ENCODE measurements around the gene APEX1.
A peak's percentile ranks its signal among the peaks of the same experiment; 100 is the strongest.

APEX1 gene

DNA sequence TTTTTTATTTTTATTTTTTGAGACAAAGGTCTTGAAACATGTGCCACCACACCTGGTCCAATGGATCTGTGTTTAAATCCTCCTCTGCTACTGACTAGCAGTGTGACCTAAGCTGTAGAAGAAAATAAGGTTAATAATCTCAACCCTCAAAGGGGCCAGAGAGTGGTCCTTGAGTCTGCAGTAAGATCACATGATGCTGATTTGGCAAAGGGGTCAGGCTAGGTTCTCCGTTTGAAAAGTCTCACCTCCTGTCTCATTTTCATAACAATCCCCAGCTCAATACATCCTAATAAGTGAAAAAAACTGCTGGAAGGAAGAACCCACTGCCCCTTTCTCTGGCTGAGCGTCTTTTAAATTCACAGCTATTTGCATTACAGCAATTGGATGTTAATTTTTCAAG lies 33.8 kb upstream of the APEX1 start:
- Histone ChIP-seq H3K4me3 (replicated peaks; ENCODE audit: low read depth, low read length) (no peak overlapping the region), H3K27me3 (replicated peaks; ENCODE audit: control insufficient read depth, insufficient read depth, low read length) (no peaks in the 10 kb centered on the region), H3K36me3 (ENCODE audit: control insufficient read depth, insufficient read depth, low read length) (no peaks in the 10 kb centered on the region)
- no peak for DNase-seq (ENCODE audit: extremely low read depth, insufficient read length)
- TF ChIP-seq, protein P1, sequence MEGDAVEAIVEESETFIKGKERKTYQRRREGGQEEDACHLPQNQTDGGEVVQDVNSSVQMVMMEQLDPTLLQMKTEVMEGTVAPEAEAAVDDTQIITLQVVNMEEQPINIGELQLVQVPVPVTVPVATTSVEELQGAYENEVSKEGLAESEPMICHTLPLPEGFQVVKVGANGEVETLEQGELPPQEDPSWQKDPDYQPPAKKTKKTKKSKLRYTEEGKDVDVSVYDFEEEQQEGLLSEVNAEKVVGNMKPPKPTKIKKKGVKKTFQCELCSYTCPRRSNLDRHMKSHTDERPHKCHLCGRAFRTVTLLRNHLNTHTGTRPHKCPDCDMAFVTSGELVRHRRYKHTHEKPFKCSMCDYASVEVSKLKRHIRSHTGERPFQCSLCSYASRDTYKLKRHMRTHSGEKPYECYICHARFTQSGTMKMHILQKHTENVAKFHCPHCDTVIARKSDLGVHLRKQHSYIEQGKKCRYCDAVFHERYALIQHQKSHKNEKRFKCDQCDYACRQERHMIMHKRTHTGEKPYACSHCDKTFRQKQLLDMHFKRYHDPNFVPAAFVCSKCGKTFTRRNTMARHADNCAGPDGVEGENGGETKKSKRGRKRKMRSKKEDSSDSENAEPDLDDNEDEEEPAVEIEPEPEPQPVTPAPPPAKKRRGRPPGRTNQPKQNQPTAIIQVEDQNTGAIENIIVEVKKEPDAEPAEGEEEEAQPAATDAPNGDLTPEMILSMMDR (IDR thresholded peaks at IDR 0.05; ENCODE audit: insufficient read depth, low read length, poor library complexity, severe bottlenecking), result no peak

DNA sequence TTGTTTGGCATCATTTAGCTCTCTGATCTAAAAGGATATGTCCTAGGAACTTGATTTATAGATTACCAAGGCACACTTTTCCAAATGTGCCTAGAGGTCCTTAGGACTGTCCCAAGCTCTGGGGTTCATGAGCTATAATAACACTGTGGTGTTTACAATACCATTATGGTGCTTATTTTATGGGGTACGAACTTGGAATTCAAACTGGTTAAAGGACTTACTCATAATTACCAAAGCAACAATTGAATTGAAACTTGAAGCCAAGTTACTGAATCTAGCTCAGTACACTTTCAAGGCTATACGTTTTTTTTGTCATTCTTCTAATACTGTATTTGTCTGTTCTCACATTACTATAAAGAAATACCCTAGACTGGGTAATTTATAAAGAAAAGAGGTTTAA lies 32.1 kb upstream of the APEX1 start:
- H3K27me3 ChIP-seq (replicated peaks; ENCODE audit: control insufficient read depth, insufficient read depth, low read length), result no peaks in the 10 kb centered on the region
- TF ChIP-seq, protein P1 (IDR thresholded peaks at IDR 0.05; ENCODE audit: insufficient read depth, low read length, poor library complexity, severe bottlenecking), result no peak
- no peak overlapping the region for H3K4me3 ChIP-seq (replicated peaks; ENCODE audit: low read depth, low read length)
- no peak for DNase-seq (ENCODE audit: extremely low read depth, insufficient read length)
- no peaks in the 10 kb centered on the region for H3K36me3 ChIP-seq (ENCODE audit: control insufficient read depth, insufficient read depth, low read length)

DNA sequence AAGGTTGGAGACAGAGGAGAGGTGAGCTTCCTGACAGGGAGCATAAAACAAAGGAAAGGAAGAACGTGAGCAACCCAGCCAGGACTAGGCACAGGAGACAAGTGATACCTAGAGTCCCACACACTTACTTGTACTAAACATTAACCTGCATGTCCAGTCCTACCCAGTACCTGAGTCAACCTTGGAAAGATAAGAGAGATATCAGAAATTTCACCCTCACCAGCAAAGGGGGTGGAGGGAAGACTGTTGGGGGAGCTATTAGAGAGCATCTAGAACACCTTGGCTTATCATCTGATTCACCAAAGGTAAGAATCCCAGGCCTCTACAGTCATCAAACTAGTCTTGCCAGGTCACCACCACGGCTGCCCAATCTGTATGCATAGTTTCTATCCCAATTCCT lies 30.2 kb upstream of the APEX1 start:
- no peak for DNase-seq (ENCODE audit: extremely low read depth, insufficient read length)
- Histone ChIP-seq H3K4me3 (replicated peaks; ENCODE audit: low read depth, low read length) (no peak overlapping the region), H3K27me3 (replicated peaks; ENCODE audit: control insufficient read depth, insufficient read depth, low read length) (no peaks in the 10 kb centered on the region), H3K36me3 (ENCODE audit: control insufficient read depth, insufficient read depth, low read length) (no peaks in the 10 kb centered on the region)
- TF ChIP-seq, protein P1 (IDR thresholded peaks at IDR 0.05; ENCODE audit: insufficient read depth, low read length, poor library complexity, severe bottlenecking), result no peak

DNA sequence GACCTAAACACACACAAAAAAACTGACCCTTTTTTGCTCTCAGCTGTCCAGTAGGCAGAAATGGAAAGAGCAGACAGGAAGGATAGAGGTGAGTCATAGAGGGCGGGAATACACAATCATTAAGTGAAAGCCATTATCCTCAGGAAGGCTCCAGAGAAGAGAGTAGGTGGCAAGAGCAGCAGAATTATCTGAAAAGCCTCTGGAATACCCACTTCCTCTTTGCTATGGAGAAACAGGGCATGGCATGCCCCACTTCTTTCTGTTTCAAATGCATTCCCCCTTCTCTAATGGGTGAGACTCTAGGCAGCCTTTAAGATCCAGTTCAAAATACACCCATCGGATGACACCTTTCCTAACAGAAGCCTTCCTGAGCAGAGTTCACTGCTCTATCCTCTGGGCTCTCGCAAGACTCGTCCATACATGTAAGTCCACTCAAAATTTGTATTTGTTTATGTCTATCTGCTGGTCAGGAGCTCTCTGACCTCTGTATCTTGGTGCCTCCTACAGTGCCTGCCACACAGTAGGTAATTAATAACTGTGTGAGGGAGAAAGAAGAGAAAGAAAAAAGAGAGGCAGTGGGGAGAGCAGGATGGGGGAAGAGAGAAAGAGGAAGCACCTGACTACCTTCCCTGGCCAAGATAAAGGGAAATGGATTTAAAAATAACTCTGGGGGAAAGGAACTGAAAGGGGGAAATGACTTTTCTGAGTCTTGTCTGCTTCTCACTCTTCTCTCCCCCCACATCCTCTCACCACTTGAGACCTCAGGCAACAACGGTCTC lies 27.6 kb upstream of the APEX1 start:
- TF ChIP-seq, protein P1 (IDR thresholded peaks at IDR 0.05; ENCODE audit: insufficient read depth, low read length, poor library complexity, severe bottlenecking), result no peak
- Histone ChIP-seq H3K27me3 (replicated peaks; ENCODE audit: control insufficient read depth, insufficient read depth, low read length) (no peaks in the 10 kb centered on the region), H3K4me3 (replicated peaks; ENCODE audit: low read depth, low read length) (peak overlapping the region; percentile 35), H3K36me3 (ENCODE audit: control insufficient read depth, insufficient read depth, low read length) (no peaks in the 10 kb centered on the region)
- peak; percentile 70 for DNase-seq (ENCODE audit: extremely low read depth, insufficient read length)

DNA sequence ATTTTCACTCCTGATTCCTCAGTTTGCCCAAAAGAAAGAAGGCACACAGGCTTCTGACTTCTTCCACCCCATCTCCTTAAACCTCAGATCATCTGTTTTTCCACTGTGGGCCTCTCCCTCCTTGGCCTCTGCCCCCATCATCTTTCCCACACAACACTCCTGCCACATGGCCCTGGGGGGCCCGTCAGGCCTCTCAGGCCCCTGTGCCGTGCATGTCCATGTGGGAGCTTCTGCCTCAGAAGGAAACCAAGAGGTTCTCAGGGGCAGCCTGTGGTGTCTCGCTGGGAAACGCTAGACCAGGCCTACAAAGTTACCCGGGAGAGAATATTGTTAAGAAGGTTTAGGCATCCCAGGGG lies 27.0 kb upstream of the APEX1 start:
- TF ChIP-seq, protein P1 (IDR thresholded peaks at IDR 0.05; ENCODE audit: insufficient read depth, low read length, poor library complexity, severe bottlenecking), result no peak
- Histone ChIP-seq H3K4me3 (replicated peaks; ENCODE audit: low read depth, low read length) (no peak overlapping the region), H3K27me3 (replicated peaks; ENCODE audit: control insufficient read depth, insufficient read depth, low read length) (no peaks in the 10 kb centered on the region), H3K36me3 (ENCODE audit: control insufficient read depth, insufficient read depth, low read length) (no peaks in the 10 kb centered on the region)
- DNase-seq (ENCODE audit: extremely low read depth, insufficient read length), result no peak

DNA sequence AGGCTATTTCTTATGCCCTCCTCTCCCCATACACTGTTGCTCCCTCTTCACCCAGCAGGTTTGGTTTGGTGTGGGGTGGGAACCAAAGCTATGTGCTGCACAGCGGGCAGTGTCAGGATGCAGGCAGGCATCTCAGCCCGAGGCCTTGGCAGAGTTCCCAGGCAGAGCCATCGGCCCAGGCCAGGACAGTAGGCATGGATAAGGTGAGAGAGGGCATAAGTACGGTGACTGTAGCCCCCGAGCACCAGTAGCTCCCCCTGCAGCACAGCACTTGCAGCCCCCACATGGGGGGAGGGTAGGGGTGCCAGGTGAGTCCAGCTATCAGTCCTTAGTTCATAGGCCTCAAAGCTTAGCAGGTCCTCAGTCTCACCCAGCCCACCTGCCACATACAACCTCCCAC lies 26.2 kb upstream of the APEX1 start:
- Histone ChIP-seq H3K4me3 (replicated peaks; ENCODE audit: low read depth, low read length) (no peak overlapping the region), H3K36me3 (ENCODE audit: control insufficient read depth, insufficient read depth, low read length) (no peaks in the 10 kb centered on the region), H3K27me3 (replicated peaks; ENCODE audit: control insufficient read depth, insufficient read depth, low read length) (no peaks in the 10 kb centered on the region)
- TF ChIP-seq, protein P1 (IDR thresholded peaks at IDR 0.05; ENCODE audit: insufficient read depth, low read length, poor library complexity, severe bottlenecking), result no peak
- no peak for DNase-seq (ENCODE audit: extremely low read depth, insufficient read length)
